ENCODE measurements around the gene HMGXB3.

Gene HMGXB3

DNA sequence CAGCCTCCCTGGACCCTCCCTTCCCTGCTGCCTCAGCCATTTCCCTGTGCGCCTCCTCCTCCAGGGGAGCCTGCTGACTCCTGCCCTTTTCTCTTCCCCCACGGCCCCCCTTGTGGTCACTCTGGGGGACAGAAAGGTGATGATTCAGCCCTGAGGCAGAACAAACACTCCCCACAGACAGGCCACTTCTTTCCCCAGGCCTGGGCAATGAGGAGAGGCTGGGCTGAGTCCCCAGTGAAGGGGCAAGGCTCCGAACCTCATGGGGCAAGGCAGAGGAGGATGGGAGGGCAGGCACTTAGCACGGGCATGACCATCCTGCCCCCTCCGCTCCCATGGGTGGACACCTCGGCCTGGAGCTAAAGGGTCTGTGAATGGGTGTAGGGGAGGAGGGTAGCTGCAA is 64.8 kb downstream of the HMGXB3 start:
- TF ChIP-seq, protein P1, sequence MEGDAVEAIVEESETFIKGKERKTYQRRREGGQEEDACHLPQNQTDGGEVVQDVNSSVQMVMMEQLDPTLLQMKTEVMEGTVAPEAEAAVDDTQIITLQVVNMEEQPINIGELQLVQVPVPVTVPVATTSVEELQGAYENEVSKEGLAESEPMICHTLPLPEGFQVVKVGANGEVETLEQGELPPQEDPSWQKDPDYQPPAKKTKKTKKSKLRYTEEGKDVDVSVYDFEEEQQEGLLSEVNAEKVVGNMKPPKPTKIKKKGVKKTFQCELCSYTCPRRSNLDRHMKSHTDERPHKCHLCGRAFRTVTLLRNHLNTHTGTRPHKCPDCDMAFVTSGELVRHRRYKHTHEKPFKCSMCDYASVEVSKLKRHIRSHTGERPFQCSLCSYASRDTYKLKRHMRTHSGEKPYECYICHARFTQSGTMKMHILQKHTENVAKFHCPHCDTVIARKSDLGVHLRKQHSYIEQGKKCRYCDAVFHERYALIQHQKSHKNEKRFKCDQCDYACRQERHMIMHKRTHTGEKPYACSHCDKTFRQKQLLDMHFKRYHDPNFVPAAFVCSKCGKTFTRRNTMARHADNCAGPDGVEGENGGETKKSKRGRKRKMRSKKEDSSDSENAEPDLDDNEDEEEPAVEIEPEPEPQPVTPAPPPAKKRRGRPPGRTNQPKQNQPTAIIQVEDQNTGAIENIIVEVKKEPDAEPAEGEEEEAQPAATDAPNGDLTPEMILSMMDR (IDR thresholded peaks at IDR 0.05; ENCODE audit: insufficient read depth, low read length, missing control alignments) = no peak
- POLR2A ChIA-PET = interaction anchor here (0.8 to 0.9 kb wide), 3 partner anchors 12 to 29 kb away, joined by 3 to 6 read pairs (median 4); no protein-coding TSS in a partner anchor
- CTCF ChIA-PET = interaction anchor here (1.4 to 3.2 kb wide), 3 partner anchors 10 to 46 kb away, joined by 3 to 13 read pairs (median 5); no protein-coding TSS in a partner anchor
- DNase-seq (ENCODE audit: low read depth, low spot score) = no peak
- H3K4me3 ChIP-seq (ENCODE audit: low read depth, low read length) = no peak overlapping the region; the same call in 1 of the 2 replicates

DNA sequence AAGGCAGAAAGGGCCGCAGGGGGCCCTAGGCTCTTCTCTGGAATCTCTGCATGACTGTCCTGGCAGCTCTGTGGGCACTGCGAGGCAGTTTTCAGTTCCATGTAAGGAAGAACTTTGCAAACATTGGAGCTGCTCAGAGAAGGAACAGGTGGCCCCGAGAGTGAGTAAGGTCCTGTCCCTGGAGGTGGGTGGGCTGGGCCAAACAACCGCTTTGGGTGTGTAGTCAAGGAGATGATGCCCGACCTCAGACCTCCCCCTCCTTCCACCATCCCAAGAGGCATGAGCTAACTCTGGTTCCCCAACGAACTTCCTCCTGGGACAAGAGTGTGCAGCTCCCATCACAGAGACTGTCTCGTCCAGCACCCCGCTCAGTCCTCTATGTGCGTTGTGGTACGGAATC is 65.3 kb downstream of the HMGXB3 start:
- TF ChIP-seq, protein P1 (IDR thresholded peaks at IDR 0.05; ENCODE audit: insufficient read depth, low read length, missing control alignments) = no peak
- DNase-seq (ENCODE audit: low read depth, low spot score) = no peak
- POLR2A ChIA-PET = interaction anchor here (0.8 to 1.3 kb wide), 3 partner anchors 13 to 46 kb away, joined by 3 to 6 read pairs (median 3); no protein-coding TSS in a partner anchor
- CTCF ChIA-PET = interaction anchor here (0.6 to 3.2 kb wide), 6 partner anchors 9 to 153 kb away, joined by 3 to 13 read pairs (median 4); no protein-coding TSS in a partner anchor
- H3K4me3 ChIP-seq (ENCODE audit: low read depth, low read length) = no peak overlapping the region

DNA sequence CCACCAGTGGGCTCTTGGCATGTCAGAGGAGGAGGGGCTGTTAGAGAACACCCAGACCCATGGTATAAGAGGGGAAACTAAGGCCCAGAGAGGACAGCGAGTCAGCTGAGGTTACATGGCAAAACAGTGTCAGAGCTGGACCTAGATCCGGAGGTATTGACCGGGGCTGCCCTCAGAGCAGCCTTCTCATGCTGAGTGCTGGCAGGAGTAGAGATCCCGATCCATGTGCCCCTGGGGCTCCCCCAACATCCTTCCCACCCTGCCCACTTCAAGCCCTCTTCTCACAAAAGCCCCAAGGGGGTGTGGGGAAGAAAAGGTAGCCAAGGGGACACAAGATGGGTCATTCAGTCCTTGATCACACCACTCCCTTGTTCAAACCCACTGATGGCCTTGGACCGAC is 65.9 kb downstream of the HMGXB3 start:
- POLR2A ChIA-PET = interaction anchor here (0.8 to 1.3 kb wide), 6 partner anchors 9 to 66 kb away, joined by 3 to 6 read pairs (median 4); partner anchors contain the start of genes HMGXB3 and TIGD6
- CTCF ChIA-PET = interaction anchor here (0.6 to 3.2 kb wide), 5 partner anchors 9 to 152 kb away, joined by 3 to 13 read pairs (median 4); no protein-coding TSS in a partner anchor
- TF ChIP-seq, protein P1 (IDR thresholded peaks at IDR 0.05; ENCODE audit: insufficient read depth, low read length, missing control alignments) = no peak

DNA sequence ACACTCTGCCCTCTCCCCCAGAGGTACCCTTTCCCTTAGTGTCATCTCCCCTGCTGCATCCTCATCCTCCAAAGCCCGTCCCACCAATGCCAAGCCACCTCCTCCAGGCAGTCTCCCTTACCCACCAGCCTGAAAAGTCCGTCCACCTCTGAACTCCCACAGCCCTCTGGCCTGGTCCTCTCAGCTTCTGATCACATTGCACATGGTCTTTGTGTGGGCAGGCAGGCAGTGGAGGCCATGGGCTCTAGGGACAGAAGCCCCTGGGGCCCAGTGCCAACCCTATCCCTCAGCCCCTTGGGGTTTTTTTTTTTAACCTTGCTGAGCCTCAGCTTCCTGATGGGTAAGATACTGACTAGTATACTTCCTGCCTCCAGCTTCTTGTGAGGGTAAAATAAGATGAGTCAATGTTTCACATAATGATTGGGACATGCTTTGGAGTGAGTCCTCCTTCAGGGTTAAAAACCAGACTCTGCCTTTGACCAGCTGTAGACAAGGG is 66.4 kb downstream of the HMGXB3 start:
- TF ChIP-seq, protein P1 (IDR thresholded peaks at IDR 0.05; ENCODE audit: insufficient read depth, low read length, missing control alignments) = no peak
- ChIA-PET CTCF (interaction anchor here (0.7 to 1.2 kb wide), 3 partner anchors 12 to 152 kb away, joined by 3 to 4 read pairs (median 3); no protein-coding TSS in a partner anchor), POLR2A (interaction anchor here (0.9 to 1.3 kb wide), 4 partner anchors 10 to 67 kb away, joined by 3 to 4 read pairs (median 4); partner anchors contain the start of genes HMGXB3 and TIGD6)
- no peak for DNase-seq (ENCODE audit: low read depth, low spot score)
- no peak overlapping the region for H3K4me3 ChIP-seq (ENCODE audit: low read depth, low read length)

More for the DNA sequence above, 65.9 kb downstream of the HMGXB3 start:
- no peak for DNase-seq (ENCODE audit: low read depth, low spot score)
- H3K4me3 ChIP-seq (ENCODE audit: low read depth, low read length) = no peak overlapping the region

DNA sequence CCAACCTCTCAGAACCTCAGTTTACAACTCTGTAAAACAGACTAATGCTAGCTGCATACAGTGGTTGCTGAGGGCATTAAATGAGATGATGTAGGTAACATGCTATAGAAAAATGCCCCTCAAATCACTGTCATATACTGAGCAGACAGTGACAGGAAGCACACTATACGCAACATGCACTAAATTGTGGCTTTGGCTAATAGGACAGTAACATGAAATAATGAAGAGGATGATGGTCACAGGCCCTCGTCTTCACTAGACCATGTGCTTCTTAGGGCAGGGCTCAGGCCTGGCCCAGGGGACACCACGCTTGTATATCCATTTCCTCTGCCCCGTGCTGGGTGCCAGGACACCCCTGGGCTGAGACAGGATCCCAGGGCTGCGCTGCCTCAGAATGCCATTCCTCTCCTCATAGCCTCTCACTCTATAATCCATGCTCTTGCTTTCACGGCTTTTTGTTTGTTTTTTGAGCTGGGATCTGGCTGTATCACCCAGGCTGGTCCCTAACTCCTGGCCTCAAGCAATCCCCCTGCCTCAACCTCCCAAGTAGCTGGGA is 66.9 kb downstream of the HMGXB3 start:
- ChIA-PET CTCF (interaction anchor here (0.6 to 0.7 kb wide), 2 partner anchors 11 to 13 kb away, joined by 3 read pairs; no protein-coding TSS in a partner anchor), POLR2A (interaction anchor here (0.9 to 1.1 kb wide), 3 partner anchors 10 to 67 kb away, joined by 3 to 4 read pairs (median 4); partner anchors contain the start of genes HMGXB3 and TIGD6)
- TF ChIP-seq, protein P1 (IDR thresholded peaks at IDR 0.05; ENCODE audit: insufficient read depth, low read length, missing control alignments) = no peak
- H3K4me3 ChIP-seq (ENCODE audit: low read depth, low read length) = no peak overlapping the region
- DNase-seq (ENCODE audit: low read depth, low spot score) = no peak

DNA sequence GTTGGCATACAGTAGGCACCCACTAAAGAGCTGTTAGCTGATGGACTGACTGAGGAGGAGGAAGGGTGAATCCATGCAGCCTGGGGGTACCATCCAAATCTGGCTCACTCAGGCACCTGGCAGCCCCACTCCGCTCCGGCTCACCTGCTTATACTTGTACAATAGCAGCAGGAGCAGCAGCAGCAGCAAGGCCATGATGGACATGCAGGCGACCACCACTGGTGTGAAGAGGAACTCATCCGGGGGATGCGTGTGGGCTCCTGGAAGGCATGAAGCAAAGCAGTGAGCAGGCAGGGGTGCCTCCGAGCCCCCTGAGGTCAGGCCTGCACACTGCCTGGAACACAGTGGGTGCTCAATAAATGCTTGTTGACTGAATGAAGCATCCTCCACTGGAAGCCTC is 67.5 kb downstream of the HMGXB3 start:
- TF ChIP-seq, protein P1 (IDR thresholded peaks at IDR 0.05; ENCODE audit: insufficient read depth, low read length, missing control alignments) = no peak
- ChIA-PET CTCF (no interaction called here), POLR2A (no interaction called here)
- H3K4me3 ChIP-seq (ENCODE audit: low read depth, low read length) = no peak overlapping the region
- DNase-seq (ENCODE audit: low read depth, low spot score) = no peak
